Naive thymus-derived CD4-positive, alpha-beta T cell (primary cell): ENCODE measurements around the gene HOXA1. TPM values are rescaled to one million over a fixed set of nuclear protein-coding genes. Genes with fewer than 3 reads are reported as not detected.

ENCODE experiments used
- ATAC-seq: fragments of 150-1000 bp; cut with Tn5 transposase; 2 replicates; pipeline ENCODE4 v1.10.0; 2021; ENCODE audit warnings: mild to moderate bottlenecking, moderate library complexity
- CTCF ChIA-PET: fragments of 350-600 bp; sonication (Branson Sonifier 250); formaldehyde crosslinking; loops from one replicate; lab custom pipeline; 2021; ENCODE audit warnings: antibody characterized with exemption; lab: Charles Lee
- POLR2A ChIA-PET: fragments of 350-600 bp; sonication (Branson Sonifier 250); formaldehyde crosslinking; loops from one replicate; lab custom pipeline; 2021; ENCODE audit warnings: antibody characterized with exemption, inconsistent platforms; lab: Charles Lee
- DNase-seq, 9 donors: peaks; one replicate each; pipeline versions ENCODE4 v3.0.0 to v3.0.0-alpha.2; 2020 to 2022; ENCODE audit warnings: mixed read lengths in 1 of 9
- H3K27ac ChIP-seq: one replicate; pipeline ENCODE4 v1.7.0; 2013; ENCODE audit warnings: mild to moderate bottlenecking, low read depth, low read length, moderate library complexity
- H3K27me3 ChIP-seq, 2 donors: one replicate each; pipeline ENCODE4 v1.7.0; 2013; ENCODE audit warnings: low read length in 2 of 2, mild to moderate bottlenecking in 2 of 2, moderate library complexity in 2 of 2; ENCODE audit not compliant: control insufficient read depth in 2 of 2, insufficient read depth in 2 of 2
- H3K36me3 ChIP-seq, 3 experiments: 1 replicate in 2 of 3; 2 replicates in 1 of 3; pipeline ENCODE4 v1.7.0; 2013; ENCODE audit warnings: low read length in 3 of 3, mild to moderate bottlenecking in 3 of 3, moderate library complexity in 1 of 3; ENCODE audit not compliant: insufficient read depth in 3 of 3, control insufficient read depth in 2 of 3
- H3K4me1 ChIP-seq, 2 donors: one replicate each; pipeline ENCODE4 v1.7.0; 2013; ENCODE audit warnings: low read length in 2 of 2, mild to moderate bottlenecking in 2 of 2, moderate library complexity in 1 of 2; ENCODE audit not compliant: control insufficient read depth in 2 of 2, insufficient read depth in 2 of 2
- H3K4me3 ChIP-seq: 2 replicates; pipeline ENCODE4 v1.7.0; 2013; ENCODE audit warnings: mild to moderate bottlenecking, low read length
- H3K9me3 ChIP-seq, 3 experiments: 1 replicate in 2 of 3; 2 replicates in 1 of 3; pipeline ENCODE4 v1.7.0; 2013; ENCODE audit warnings: low read length in 3 of 3; ENCODE audit not compliant: control insufficient read depth in 2 of 3
- H3K27ac Mint-ChIP-seq, 9 donors: one replicate each; pipeline ENCODE4 v1.8.0; 2020 to 2022; ENCODE audit warnings: mixed read lengths in 9 of 9, mild to moderate bottlenecking in 8 of 9, moderate library complexity in 5 of 9, inconsistent platforms in 2 of 9
- H3K27me3 Mint-ChIP-seq, 5 donors: one replicate each; pipeline ENCODE4 v1.8.0; 2021 to 2022; ENCODE audit warnings: mixed read lengths in 5 of 5, mild to moderate bottlenecking in 1 of 5
- H3K36me3 Mint-ChIP-seq, 5 donors: one replicate each; pipeline ENCODE4 v1.8.0; 2020 to 2022; ENCODE audit warnings: mixed read lengths in 5 of 5, mild to moderate bottlenecking in 3 of 5, inconsistent platforms in 1 of 5
- H3K4me1 Mint-ChIP-seq, 7 donors: one replicate each; pipeline ENCODE4 v1.8.0; 2020 to 2022; ENCODE audit warnings: mixed read lengths in 7 of 7, mild to moderate bottlenecking in 3 of 7, inconsistent platforms in 1 of 7
- H3K4me3 Mint-ChIP-seq, 10 donors: one replicate each; pipeline ENCODE4 v1.8.0; 2020 to 2022; ENCODE audit warnings: mild to moderate bottlenecking in 10 of 10, mixed read lengths in 10 of 10, moderate library complexity in 6 of 10, inconsistent platforms in 2 of 10
- H3K9me3 Mint-ChIP-seq, 11 donors: one replicate each; pipeline ENCODE4 v1.8.0; 2020 to 2022; ENCODE audit warnings: mixed read lengths in 11 of 11, mild to moderate bottlenecking in 4 of 11, inconsistent platforms in 1 of 11, moderate library complexity in 1 of 11
- intact Hi-C, 2 donors: fragments of 100-400 bp; cut with micrococcal nuclease; formaldehyde crosslinking; loops; one replicate each; pipeline ENCODE4 v1.15.1; 2023
- polyA plus RNA-seq, 2 donors: library from polyadenylated mRNA; unstranded; fragments of 300-500 nt; fragmentation: Illumina TruSeq; gene quantifications; one replicate each; pipeline ENCODE4 v1.2.3, GENCODE V29; 2021
- total RNA-seq, 6 experiments: library from RNA in 5 of 6; stranded (reverse) in 5 of 6; gene quantifications; 1 replicate in 5 of 6; 2 replicates in 1 of 6; pipeline ENCODE4 v1.2.3 and lab custom pipeline; 2021 to 2026

Gene HOXA1
- total and polyA plus RNA-seq, 7 experiments from 2014 or later = 0.09 to 1.1 (median 0.25) TPM; not detected in 1

GRCh38 chr7:27126596-27127327 is 31.0 kb upstream of the HOXA1 start:
- H3K36me3 ChIP-seq = no peaks in the 10 kb centered on the region
- no peak overlapping the region for H3K27ac Mint-ChIP-seq
- H3K27me3 ChIP-seq = no peaks in the 10 kb centered on the region
- ATAC-seq (no peak), DNase-seq (no peak)
- no peaks in the 10 kb centered on the region for H3K4me1 ChIP-seq
- intact Hi-C loops = no loop called here
- H3K4me1 Mint-ChIP-seq = peaks cover 0 to 2% (median 0%) of the 10 kb centered on the region in 7 donors
- H3K27me3 Mint-ChIP-seq = peaks cover 34 to 55% (median 41%) of the 10 kb centered on the region in 5 donors
- H3K4me3 Mint-ChIP-seq = no peak overlapping the region
- no peak overlapping the region for H3K4me3 ChIP-seq
- no peak overlapping the region for H3K27ac ChIP-seq
- no peaks in the 10 kb centered on the region for H3K9me3 Mint-ChIP-seq
- POLR2A ChIA-PET = interaction anchor here (0.6 kb wide), 1 partner anchor 519 kb away, joined by 3 read pairs; no protein-coding TSS in a partner anchor
- peaks cover 0 to 2% (median 0%) of the 10 kb centered on the region in 5 donors for H3K36me3 Mint-ChIP-seq
- CTCF ChIA-PET = no interaction called here
- H3K9me3 ChIP-seq = no peaks in the 10 kb centered on the region

GRCh38 chr7:27125986-27126394 is 30.2 kb upstream of the HOXA1 start:
- ChIA-PET POLR2A (no interaction called here), CTCF (no interaction called here)
- no peaks in the 10 kb centered on the region for H3K9me3 ChIP-seq
- H3K36me3 ChIP-seq = no peaks in the 10 kb centered on the region
- peaks cover 30 to 55% (median 37%) of the 10 kb centered on the region in 5 donors for H3K27me3 Mint-ChIP-seq
- intact Hi-C loops = no loop called here
- no peaks in the 10 kb centered on the region for H3K27me3 ChIP-seq
- H3K4me3 ChIP-seq = no peak overlapping the region
- H3K36me3 Mint-ChIP-seq = peaks cover 0 to 2% (median 0%) of the 10 kb centered on the region in 5 donors
- H3K4me1 ChIP-seq = no peaks in the 10 kb centered on the region
- H3K27ac ChIP-seq = no peak overlapping the region
- no peak for DNase-seq
- no peak overlapping the region for H3K27ac Mint-ChIP-seq
- ATAC-seq = no peak
- H3K9me3 Mint-ChIP-seq = no peaks in the 10 kb centered on the region
- H3K4me1 Mint-ChIP-seq = peaks cover 0 to 2% (median 0%) of the 10 kb centered on the region in 7 donors
- H3K4me3 Mint-ChIP-seq = no peak overlapping the region

GRCh38 chr7:27124902-27125689 is 29.3 kb upstream of the HOXA1 start:
- H3K27me3 Mint-ChIP-seq = peaks cover 30 to 55% (median 37%) of the 10 kb centered on the region in 5 donors
- no peak overlapping the region for H3K4me3 ChIP-seq
- H3K9me3 ChIP-seq = no peaks in the 10 kb centered on the region
- ChIA-PET CTCF (no interaction called here), POLR2A (no interaction called here)
- H3K36me3 ChIP-seq = no peaks in the 10 kb centered on the region
- DNase-seq (no peak), ATAC-seq (no peak)
- H3K36me3 Mint-ChIP-seq = peaks cover 0 to 2% (median 0%) of the 10 kb centered on the region in 5 donors
- no peak overlapping the region for H3K27ac Mint-ChIP-seq
- no peak overlapping the region for H3K4me3 Mint-ChIP-seq
- no peak overlapping the region for H3K27ac ChIP-seq
- intact Hi-C loops = no loop called here
- no peaks in the 10 kb centered on the region for H3K9me3 Mint-ChIP-seq
- peaks cover 0 to 2% (median 0%) of the 10 kb centered on the region in 7 donors for H3K4me1 Mint-ChIP-seq
- H3K27me3 ChIP-seq = no peaks in the 10 kb centered on the region
- no peaks in the 10 kb centered on the region for H3K4me1 ChIP-seq

- Histone ChIP-seq H3K27me3 (no peaks in the 10 kb centered on the region), H3K27ac (no peak overlapping the region), H3K9me3 (no peaks in the 10 kb centered on the region), H3K4me3 (no peak overlapping the region), H3K36me3 (no peaks in the 10 kb centered on the region), H3K4me1 (no peaks in the 10 kb centered on the region)
- POLR2A ChIA-PET = no interaction called here
- peaks cover 30 to 53% (median 35%) of the 10 kb centered on the region in 5 donors for H3K27me3 Mint-ChIP-seq
- H3K4me3 Mint-ChIP-seq = no peak overlapping the region
- ATAC-seq = no peak
- H3K9me3 Mint-ChIP-seq = no peaks in the 10 kb centered on the region
- H3K27ac Mint-ChIP-seq = no peak overlapping the region
- peaks cover 0 to 2% (median 0%) of the 10 kb centered on the region in 7 donors for H3K4me1 Mint-ChIP-seq
- no peak for DNase-seq
- H3K36me3 Mint-ChIP-seq = no peaks in the 10 kb centered on the region
- intact Hi-C loops = no loop called here
- CTCF ChIA-PET = no interaction called here
Observed at GRCh38 chr7:27124096-27124901, 28.5 kb upstream of the HOXA1 start.

- ChIA-PET POLR2A (no interaction called here), CTCF (no interaction called here)
- DNase-seq (no peak), ATAC-seq (no peak)
- no peak overlapping the region for H3K27ac Mint-ChIP-seq
- no peaks in the 10 kb centered on the region for H3K9me3 Mint-ChIP-seq
- no peaks in the 10 kb centered on the region for H3K36me3 Mint-ChIP-seq
- intact Hi-C loops = no loop called here
- peaks cover 28 to 45% (median 29%) of the 10 kb centered on the region in 5 donors for H3K27me3 Mint-ChIP-seq
- H3K4me3 Mint-ChIP-seq = no peak overlapping the region
- Histone ChIP-seq H3K9me3 (no peaks in the 10 kb centered on the region), H3K36me3 (no peaks in the 10 kb centered on the region), H3K27me3 (no peaks in the 10 kb centered on the region), H3K4me3 (no peak overlapping the region), H3K4me1 (no peaks in the 10 kb centered on the region), H3K27ac (no peak overlapping the region)
- peaks cover 0 to 1% (median 0%) of the 10 kb centered on the region in 7 donors for H3K4me1 Mint-ChIP-seq
Observed at GRCh38 chr7:27123477-27124053, 27.8 kb upstream of the HOXA1 start.

- ATAC-seq = no peak
- Mint-ChIP-seq H3K4me3 (no peak overlapping the region), H3K27ac (no peak overlapping the region), H3K36me3 (no peaks in the 10 kb centered on the region), H3K4me1 (no peaks in the 10 kb centered on the region), H3K9me3 (no peaks in the 10 kb centered on the region), H3K27me3 (peaks cover 25 to 43% (median 29%) of the 10 kb centered on the region in 5 donors)
- CTCF ChIA-PET = no interaction called here
- POLR2A ChIA-PET = no interaction called here
- no peaks in the 10 kb centered on the region for H3K27me3 ChIP-seq
- no peak for DNase-seq
- no peak overlapping the region for H3K27ac ChIP-seq
- H3K9me3 ChIP-seq = no peaks in the 10 kb centered on the region
- H3K36me3 ChIP-seq = no peaks in the 10 kb centered on the region
- intact Hi-C loops = no loop called here
- H3K4me1 ChIP-seq = no peaks in the 10 kb centered on the region
- H3K4me3 ChIP-seq = no peak overlapping the region
Observed at GRCh38 chr7:27123007-27123476, 27.2 kb upstream of the HOXA1 start.
